ENCODE results near the gene CPHXL. TPM values are rescaled to one million over a fixed set of nuclear protein-coding genes. Genes with fewer than 3 reads are reported as not detected.

CPHXL gene
- total and polyA plus RNA-seq, 9 of the 15 experiments (the other 6 are each of a cell fraction or from before 2014, with no cell fraction given): not detected

DNA sequence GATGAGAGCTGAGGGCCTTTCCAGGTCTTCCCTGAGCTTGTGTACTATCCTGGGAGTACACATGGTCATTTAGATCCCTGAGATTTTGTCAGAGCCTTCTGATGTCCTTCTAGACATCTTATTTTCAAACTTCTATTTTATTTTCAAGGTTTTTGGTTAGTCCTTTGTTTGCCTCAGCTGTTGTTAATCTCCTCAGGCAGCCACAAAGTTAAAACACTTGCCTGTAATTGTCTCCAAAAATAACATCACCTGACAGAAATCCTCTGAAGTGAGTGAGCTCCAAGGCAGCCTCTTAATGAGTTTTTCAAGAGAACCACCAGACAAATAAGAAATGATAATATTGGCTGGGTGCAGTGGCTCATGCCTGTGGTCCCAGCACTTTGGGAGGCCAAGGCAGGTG lies 43.8 kb upstream of the CPHXL start:
- no peak for FAIRE-seq
- TF ChIP-seq, protein P1, sequence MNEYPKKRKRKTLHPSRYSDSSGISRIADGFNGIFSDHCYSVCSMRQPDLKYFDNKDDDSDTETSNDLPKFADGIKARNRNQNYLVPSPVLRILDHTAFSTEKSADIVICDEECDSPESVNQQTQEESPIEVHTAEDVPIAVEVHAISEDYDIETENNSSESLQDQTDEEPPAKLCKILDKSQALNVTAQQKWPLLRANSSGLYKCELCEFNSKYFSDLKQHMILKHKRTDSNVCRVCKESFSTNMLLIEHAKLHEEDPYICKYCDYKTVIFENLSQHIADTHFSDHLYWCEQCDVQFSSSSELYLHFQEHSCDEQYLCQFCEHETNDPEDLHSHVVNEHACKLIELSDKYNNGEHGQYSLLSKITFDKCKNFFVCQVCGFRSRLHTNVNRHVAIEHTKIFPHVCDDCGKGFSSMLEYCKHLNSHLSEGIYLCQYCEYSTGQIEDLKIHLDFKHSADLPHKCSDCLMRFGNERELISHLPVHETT (CRISPR knock-in tag; conservative IDR thresholded peaks at IDR 0.05 in 1 of 2, IDR thresholded peaks at IDR 0.05 in 1 of 2): no peak
- TF ChIP-seq NELFE (IDR thresholded peaks at IDR 0.05; ENCODE audit: insufficient read depth, insufficient read length) (no peak), SRF (CRISPR knock-in tag; IDR thresholded peaks at IDR 0.05) (no peak), ZNF140 (CRISPR knock-in tag; IDR thresholded peaks at IDR 0.05) (no peak), EP300 (IDR thresholded peaks at IDR 0.05; ENCODE audit: low read length) (no peak), ZBTB1 (CRISPR knock-in tag; IDR thresholded peaks at IDR 0.05; ENCODE audit: borderline replicate concordance, low read depth) (no peak), MEIS2 (IDR thresholded peaks at IDR 0.05; ENCODE audit: partially characterized antibody) (no peak), ZKSCAN8 (CRISPR knock-in tag; IDR thresholded peaks at IDR 0.05) (no peak), SRSF1 (IDR thresholded peaks at IDR 0.05; ENCODE audit: low read depth, low read length) (no peak)
- TF ChIP-seq, protein P2, sequence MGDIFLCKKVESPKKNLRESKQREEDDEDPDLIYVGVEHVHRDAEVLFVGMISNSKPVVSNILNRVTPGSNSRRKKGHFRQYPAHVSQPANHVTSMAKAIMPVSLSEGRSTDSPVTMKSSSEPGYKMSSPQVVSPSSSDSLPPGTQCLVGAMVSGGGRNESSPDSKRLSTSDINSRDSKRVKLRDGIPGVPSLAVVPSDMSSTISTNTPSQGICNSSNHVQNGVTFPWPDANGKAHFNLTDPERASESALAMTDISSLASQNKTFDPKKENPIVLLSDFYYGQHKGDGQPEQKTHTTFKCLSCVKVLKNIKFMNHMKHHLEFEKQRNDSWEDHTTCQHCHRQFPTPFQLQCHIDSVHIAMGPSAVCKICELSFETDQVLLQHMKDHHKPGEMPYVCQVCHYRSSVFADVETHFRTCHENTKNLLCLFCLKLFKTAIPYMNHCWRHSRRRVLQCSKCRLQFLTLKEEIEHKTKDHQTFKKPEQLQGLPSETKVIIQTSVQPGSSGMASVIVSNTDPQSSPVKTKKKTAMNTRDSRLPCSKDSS (IDR thresholded peaks at IDR 0.05; ENCODE audit: low read depth, partially characterized antibody): no peak
- TF ChIP-seq, protein P3, sequence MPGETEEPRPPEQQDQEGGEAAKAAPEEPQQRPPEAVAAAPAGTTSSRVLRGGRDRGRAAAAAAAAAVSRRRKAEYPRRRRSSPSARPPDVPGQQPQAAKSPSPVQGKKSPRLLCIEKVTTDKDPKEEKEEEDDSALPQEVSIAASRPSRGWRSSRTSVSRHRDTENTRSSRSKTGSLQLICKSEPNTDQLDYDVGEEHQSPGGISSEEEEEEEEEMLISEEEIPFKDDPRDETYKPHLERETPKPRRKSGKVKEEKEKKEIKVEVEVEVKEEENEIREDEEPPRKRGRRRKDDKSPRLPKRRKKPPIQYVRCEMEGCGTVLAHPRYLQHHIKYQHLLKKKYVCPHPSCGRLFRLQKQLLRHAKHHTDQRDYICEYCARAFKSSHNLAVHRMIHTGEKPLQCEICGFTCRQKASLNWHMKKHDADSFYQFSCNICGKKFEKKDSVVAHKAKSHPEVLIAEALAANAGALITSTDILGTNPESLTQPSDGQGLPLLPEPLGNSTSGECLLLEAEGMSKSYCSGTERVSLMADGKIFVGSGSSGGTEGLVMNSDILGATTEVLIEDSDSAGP (CRISPR knock-in tag; IDR thresholded peaks at IDR 0.05): no peak
- TF ChIP-seq, protein P4, sequence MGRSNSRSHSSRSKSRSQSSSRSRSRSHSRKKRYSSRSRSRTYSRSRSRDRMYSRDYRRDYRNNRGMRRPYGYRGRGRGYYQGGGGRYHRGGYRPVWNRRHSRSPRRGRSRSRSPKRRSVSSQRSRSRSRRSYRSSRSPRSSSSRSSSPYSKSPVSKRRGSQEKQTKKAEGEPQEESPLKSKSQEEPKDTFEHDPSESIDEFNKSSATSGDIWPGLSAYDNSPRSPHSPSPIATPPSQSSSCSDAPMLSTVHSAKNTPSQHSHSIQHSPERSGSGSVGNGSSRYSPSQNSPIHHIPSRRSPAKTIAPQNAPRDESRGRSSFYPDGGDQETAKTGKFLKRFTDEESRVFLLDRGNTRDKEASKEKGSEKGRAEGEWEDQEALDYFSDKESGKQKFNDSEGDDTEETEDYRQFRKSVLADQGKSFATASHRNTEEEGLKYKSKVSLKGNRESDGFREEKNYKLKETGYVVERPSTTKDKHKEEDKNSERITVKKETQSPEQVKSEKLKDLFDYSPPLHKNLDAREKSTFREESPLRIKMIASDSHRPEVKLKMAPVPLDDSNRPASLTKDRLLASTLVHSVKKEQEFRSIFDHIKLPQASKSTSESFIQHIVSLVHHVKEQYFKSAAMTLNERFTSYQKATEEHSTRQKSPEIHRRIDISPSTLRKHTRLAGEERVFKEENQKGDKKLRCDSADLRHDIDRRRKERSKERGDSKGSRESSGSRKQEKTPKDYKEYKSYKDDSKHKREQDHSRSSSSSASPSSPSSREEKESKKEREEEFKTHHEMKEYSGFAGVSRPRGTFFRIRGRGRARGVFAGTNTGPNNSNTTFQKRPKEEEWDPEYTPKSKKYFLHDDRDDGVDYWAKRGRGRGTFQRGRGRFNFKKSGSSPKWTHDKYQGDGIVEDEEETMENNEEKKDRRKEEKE (IDR thresholded peaks at IDR 0.05; ENCODE audit: borderline replicate concordance in 1 of 2, control insufficient read depth in 1 of 2, low read depth in 2 of 2, low read length in 1 of 2): no peak
- TF ChIP-seq, protein P5, sequence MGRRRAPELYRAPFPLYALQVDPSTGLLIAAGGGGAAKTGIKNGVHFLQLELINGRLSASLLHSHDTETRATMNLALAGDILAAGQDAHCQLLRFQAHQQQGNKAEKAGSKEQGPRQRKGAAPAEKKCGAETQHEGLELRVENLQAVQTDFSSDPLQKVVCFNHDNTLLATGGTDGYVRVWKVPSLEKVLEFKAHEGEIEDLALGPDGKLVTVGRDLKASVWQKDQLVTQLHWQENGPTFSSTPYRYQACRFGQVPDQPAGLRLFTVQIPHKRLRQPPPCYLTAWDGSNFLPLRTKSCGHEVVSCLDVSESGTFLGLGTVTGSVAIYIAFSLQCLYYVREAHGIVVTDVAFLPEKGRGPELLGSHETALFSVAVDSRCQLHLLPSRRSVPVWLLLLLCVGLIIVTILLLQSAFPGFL (CRISPR knock-in tag; IDR thresholded peaks at IDR 0.05): no peak

More for the DNA sequence above, 43.8 kb upstream of the CPHXL start:
- no peak overlapping the region for H2AFZ ChIP-seq (ENCODE audit: low read depth, low read length)
- H3K27me3 ChIP-seq (ENCODE audit: control insufficient read depth in 2 of 2, insufficient read depth in 2 of 2, low read length in 2 of 2): no peaks in the 10 kb centered on the region
- H3K27ac ChIP-seq (ENCODE audit: extremely low read depth, low read depth, low read length): no peak overlapping the region
- H3K9me3 ChIP-seq (replicated peaks; ENCODE audit: control insufficient read depth, insufficient read depth, low read depth, low read length): peaks cover 3% of the 10 kb centered on the region
- BruUV-seq (replicated peaks): no TSS peak
- H3K79me2 ChIP-seq (ENCODE audit: control insufficient read depth, insufficient read depth, low read length): no peaks in the 10 kb centered on the region
- ChIA-PET CTCF (ENCODE audit: low intra/inter-chr PET ratio) (no interaction called here), POLR2A (interaction anchor here (1.0 kb wide), 1 partner anchor 138 kb away, joined by 3 read pairs; no protein-coding TSS in a partner anchor)
- H3K4me2 ChIP-seq (ENCODE audit: insufficient read depth, low read length): no peak overlapping the region
- DNase-seq (ENCODE audit: extremely low read depth in 1 of 4, low spot score in 3 of 4): no peak
- H3K9me1 ChIP-seq (ENCODE audit: control insufficient read depth, insufficient read depth, low read length): no peaks in the 10 kb centered on the region
- intact Hi-C loops (cut with micrococcal nuclease): no loop called here
- ATAC-seq: no peak
- in situ Hi-C loops (cut with MboI): no loop called here
- no peaks in the 10 kb centered on the region for H4K20me1 ChIP-seq (replicated peaks; ENCODE audit: control insufficient read depth, insufficient read depth, low read length)
- no peaks in the 10 kb centered on the region for H3K4me1 ChIP-seq (replicated peaks in 1 of 2; ENCODE audit: control insufficient read depth in 2 of 2, insufficient read depth in 2 of 2, low read length in 2 of 2)
- no peak overlapping the region for H3K4me3 ChIP-seq
- no peak overlapping the region for H3K9ac ChIP-seq (ENCODE audit: insufficient read depth in 1 of 2, low read depth in 2 of 2, low read length in 2 of 2)
- no peaks in the 10 kb centered on the region for H3K36me3 ChIP-seq (ENCODE audit: control insufficient read depth, insufficient read depth, low read length)

All from K562 (cell line).